ENCODE measurements around the gene GLIS1. TPM values are rescaled to one million over a fixed set of nuclear protein-coding genes. Genes with fewer than 3 reads are reported as not detected.

Gene GLIS1
- total RNA-seq, 1 donor from 2014 or later = not detected

DNA sequence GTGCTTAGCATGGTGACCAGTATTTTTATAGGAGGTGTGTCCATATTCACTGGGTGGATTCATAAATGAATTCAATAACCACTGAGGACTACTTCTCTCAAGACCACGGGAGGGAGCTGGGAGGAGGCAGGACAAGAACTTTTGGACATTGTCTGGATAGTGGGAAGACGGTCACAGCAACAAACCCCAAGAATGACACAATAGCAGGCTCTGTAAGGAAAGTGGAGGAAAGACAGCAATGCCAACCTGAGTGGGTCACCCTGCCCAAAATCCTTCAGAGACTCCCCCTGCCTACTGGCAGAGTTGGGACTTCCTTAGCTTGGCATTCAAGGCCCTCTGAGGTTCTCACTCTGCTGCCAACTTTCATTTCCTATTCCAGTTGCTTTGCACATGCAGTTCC is 42.0 kb downstream of the GLIS1 start:
- H3K27ac Mint-ChIP-seq = no peak overlapping the region
- peaks cover 12% of the 10 kb centered on the region for H3K27me3 Mint-ChIP-seq
- ATAC-seq (ENCODE audit: low read depth) (no peak), DNase-seq (no peak)
- no peaks in the 10 kb centered on the region for H3K36me3 Mint-ChIP-seq (ENCODE audit: low read depth)
- ChIA-PET CTCF (no interaction called here), POLR2A (no interaction called here)
- no peaks in the 10 kb centered on the region for H3K4me1 Mint-ChIP-seq
- intact Hi-C loops (cut with micrococcal nuclease) = no loop called here
- peaks cover 3% of the 10 kb centered on the region for H3K9me3 Mint-ChIP-seq
- TF ChIP-seq, protein P1, sequence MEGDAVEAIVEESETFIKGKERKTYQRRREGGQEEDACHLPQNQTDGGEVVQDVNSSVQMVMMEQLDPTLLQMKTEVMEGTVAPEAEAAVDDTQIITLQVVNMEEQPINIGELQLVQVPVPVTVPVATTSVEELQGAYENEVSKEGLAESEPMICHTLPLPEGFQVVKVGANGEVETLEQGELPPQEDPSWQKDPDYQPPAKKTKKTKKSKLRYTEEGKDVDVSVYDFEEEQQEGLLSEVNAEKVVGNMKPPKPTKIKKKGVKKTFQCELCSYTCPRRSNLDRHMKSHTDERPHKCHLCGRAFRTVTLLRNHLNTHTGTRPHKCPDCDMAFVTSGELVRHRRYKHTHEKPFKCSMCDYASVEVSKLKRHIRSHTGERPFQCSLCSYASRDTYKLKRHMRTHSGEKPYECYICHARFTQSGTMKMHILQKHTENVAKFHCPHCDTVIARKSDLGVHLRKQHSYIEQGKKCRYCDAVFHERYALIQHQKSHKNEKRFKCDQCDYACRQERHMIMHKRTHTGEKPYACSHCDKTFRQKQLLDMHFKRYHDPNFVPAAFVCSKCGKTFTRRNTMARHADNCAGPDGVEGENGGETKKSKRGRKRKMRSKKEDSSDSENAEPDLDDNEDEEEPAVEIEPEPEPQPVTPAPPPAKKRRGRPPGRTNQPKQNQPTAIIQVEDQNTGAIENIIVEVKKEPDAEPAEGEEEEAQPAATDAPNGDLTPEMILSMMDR (IDR thresholded peaks at IDR 0.05) = no peak
- H3K4me3 Mint-ChIP-seq = no peak overlapping the region

DNA sequence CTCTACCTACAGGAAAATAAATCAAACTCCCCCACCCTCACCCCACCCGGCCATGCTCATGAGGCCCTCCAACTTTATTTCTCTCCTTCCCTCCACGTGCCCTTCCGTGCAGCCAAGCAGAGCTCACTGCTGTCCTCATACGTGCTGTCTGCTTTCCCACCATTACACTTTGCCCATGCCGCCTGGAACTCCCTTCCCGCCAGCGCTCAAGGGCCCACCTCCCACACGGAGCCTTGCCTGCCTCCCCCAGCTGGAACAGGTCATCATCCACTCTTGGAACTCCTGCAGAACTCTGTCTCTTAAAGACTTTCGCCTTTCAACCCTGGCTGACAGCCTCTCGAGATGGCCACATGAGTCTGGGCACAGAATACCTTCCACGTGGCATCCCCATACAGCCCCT is 42.4 kb downstream of the GLIS1 start:
- no peak for ATAC-seq (ENCODE audit: low read depth)
- H3K4me1 Mint-ChIP-seq = no peaks in the 10 kb centered on the region
- peaks cover 12% of the 10 kb centered on the region for H3K27me3 Mint-ChIP-seq
- H3K4me3 Mint-ChIP-seq = no peak overlapping the region
- intact Hi-C loops (cut with micrococcal nuclease) = no loop called here
- H3K9me3 Mint-ChIP-seq = peaks cover 3% of the 10 kb centered on the region
- POLR2A ChIA-PET = no interaction called here
- no peak overlapping the region for H3K27ac Mint-ChIP-seq
- CTCF ChIA-PET = no interaction called here
- TF ChIP-seq, protein P1 (IDR thresholded peaks at IDR 0.05) = no peak
- no peak for DNase-seq
- H3K36me3 Mint-ChIP-seq (ENCODE audit: low read depth) = no peaks in the 10 kb centered on the region

DNA sequence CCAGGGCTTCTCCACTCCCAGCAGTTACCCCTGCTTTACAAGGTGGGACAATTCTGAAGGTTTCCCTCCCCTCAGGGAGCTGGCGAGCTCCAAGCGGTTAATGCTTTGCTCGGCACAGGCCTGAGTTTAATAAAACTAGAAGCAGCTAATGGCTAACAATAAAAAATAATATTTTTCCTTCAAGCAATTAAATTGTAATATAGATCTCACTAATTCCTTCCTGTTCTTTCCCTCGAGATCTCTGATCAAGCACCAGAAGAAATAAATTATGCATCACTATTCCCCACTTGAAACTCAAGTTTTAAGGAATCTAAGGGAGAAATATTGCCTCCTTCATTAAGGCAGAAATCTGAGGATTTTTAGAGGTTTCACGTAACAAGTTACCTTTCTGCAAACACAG is 42.9 kb downstream of the GLIS1 start:
- no peak for ATAC-seq (ENCODE audit: low read depth)
- H3K27me3 Mint-ChIP-seq = peaks cover 9% of the 10 kb centered on the region
- no peaks in the 10 kb centered on the region for H3K36me3 Mint-ChIP-seq (ENCODE audit: low read depth)
- H3K4me3 Mint-ChIP-seq = no peak overlapping the region
- no peak overlapping the region for H3K27ac Mint-ChIP-seq
- CTCF ChIA-PET = no interaction called here
- intact Hi-C loops (cut with micrococcal nuclease) = no loop called here
- no peaks in the 10 kb centered on the region for H3K4me1 Mint-ChIP-seq
- POLR2A ChIA-PET = no interaction called here
- DNase-seq = no peak
- peaks cover 3% of the 10 kb centered on the region for H3K9me3 Mint-ChIP-seq
- TF ChIP-seq, protein P1 (IDR thresholded peaks at IDR 0.05) = no peak

DNA sequence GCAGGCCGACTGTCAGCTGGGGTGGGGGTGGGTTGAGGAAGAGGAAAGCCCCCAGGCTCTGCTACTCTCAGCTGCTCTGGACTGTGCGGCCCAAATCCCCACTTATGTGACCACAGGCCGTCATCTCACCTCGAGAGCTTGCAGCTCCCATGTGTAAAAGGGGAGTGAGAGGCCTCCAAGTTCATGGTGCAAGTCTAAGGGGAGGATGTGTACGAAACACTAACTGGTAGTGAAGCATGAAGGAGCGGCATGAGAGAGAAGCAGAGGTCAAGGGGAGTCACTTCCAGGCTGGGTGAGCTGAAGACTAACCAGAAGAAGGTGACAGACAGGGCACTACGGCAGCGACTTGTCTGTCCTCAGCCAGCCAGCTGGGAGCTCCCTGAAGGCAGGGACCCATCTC is 43.8 kb downstream of the GLIS1 start:
- intact Hi-C loops (cut with micrococcal nuclease) = no loop called here
- no peak for DNase-seq
- POLR2A ChIA-PET = no interaction called here
- Mint-ChIP-seq H3K27ac (no peak overlapping the region), H3K9me3 (no peaks in the 10 kb centered on the region), H3K4me3 (no peak overlapping the region), H3K36me3 (ENCODE audit: low read depth) (no peaks in the 10 kb centered on the region), H3K27me3 (peaks cover 3% of the 10 kb centered on the region), H3K4me1 (no peaks in the 10 kb centered on the region)
- CTCF ChIA-PET = no interaction called here
- no peak for ATAC-seq (ENCODE audit: low read depth)
- TF ChIP-seq, protein P1 (IDR thresholded peaks at IDR 0.05) = no peak

DNA sequence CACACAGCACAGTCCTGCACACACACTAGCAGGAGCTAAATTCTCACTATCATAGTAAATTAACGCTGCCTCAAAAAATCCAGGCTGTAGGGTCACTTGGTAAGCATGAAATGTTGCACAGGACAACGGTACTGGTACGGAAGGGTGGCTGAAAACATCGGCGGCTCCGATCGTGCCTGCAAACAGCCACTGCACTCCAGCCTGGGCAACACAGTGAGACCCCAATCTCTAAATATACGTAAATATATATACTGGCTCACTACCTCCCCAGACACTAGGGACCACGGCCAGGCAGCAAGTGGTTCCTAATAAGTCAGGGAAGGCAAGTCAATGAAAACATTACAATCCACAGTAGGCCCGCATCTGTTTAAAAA is 44.3 kb downstream of the GLIS1 start:
- H3K27ac Mint-ChIP-seq = no peak overlapping the region
- DNase-seq (no peak), ATAC-seq (ENCODE audit: low read depth) (no peak)
- H3K27me3 Mint-ChIP-seq = peaks cover 2% of the 10 kb centered on the region
- POLR2A ChIA-PET = no interaction called here
- intact Hi-C loops (cut with micrococcal nuclease) = no loop called here
- CTCF ChIA-PET = no interaction called here
- no peaks in the 10 kb centered on the region for H3K9me3 Mint-ChIP-seq
- no peak overlapping the region for H3K4me3 Mint-ChIP-seq
- no peaks in the 10 kb centered on the region for H3K36me3 Mint-ChIP-seq (ENCODE audit: low read depth)
- no peaks in the 10 kb centered on the region for H3K4me1 Mint-ChIP-seq
- TF ChIP-seq, protein P1 (IDR thresholded peaks at IDR 0.05) = no peak
